HL-60 (cell line): ENCODE measurements around the gene LRFN4.

Experiments
- CTCF ChIP-seq: IDR thresholded peaks from one replicate; pipeline ENCODE4 v1.5.1; 2011; ENCODE audit warnings: low read length, control low read depth, inconsistent platforms; ENCODE audit not compliant: insufficient read depth
- POLR2AphosphoS5 ChIP-seq: IDR thresholded peaks from 2 replicates; pipeline ENCODE4 v1.6.1; 2012; ENCODE audit warnings: low read depth

- TF ChIP-seq CTCF (no peak), POLR2AphosphoS5 (no peak)
These were observed 2.6 kb upstream of the LRFN4 start for GRCh38 chr11:66854231-66854661.
